Adrenal gland (tissue), 5 donors: ENCODE measurements around the gene IMPDH1.

Source experiments
- POLR2A ChIP-seq, 2 donors: fragments of 450-650 bp; IDR thresholded peaks; one replicate each; pipeline ENCODE4 v1.6.1; 2017; ENCODE audit warnings: antibody characterized with exemption in 2 of 2, mild to moderate bottlenecking in 2 of 2, moderate library complexity in 1 of 2
- TF ChIP-seq, protein P1 (sequence below), 6 experiments: fragments of 450-650 bp in 4 of 6; fragments of 200-600 bp in 2 of 6; sonication (generic) in 1 of 6; IDR thresholded peaks; 1 replicate in 5 of 6; 2 replicates in 1 of 6; pipeline versions ENCODE4 v1.5.1 to v1.8.0; 2016 to 2021; ENCODE audit warnings: antibody characterized with exemption in 6 of 6, mild to moderate bottlenecking in 2 of 6, moderate library complexity in 1 of 6
- donor health status: DM: no; HTN: no; CAD: no.

GRCh38 chr7:128389618-128390329 lies 20.0 kb downstream of the IMPDH1 start:
- TF ChIP-seq, protein P1, sequence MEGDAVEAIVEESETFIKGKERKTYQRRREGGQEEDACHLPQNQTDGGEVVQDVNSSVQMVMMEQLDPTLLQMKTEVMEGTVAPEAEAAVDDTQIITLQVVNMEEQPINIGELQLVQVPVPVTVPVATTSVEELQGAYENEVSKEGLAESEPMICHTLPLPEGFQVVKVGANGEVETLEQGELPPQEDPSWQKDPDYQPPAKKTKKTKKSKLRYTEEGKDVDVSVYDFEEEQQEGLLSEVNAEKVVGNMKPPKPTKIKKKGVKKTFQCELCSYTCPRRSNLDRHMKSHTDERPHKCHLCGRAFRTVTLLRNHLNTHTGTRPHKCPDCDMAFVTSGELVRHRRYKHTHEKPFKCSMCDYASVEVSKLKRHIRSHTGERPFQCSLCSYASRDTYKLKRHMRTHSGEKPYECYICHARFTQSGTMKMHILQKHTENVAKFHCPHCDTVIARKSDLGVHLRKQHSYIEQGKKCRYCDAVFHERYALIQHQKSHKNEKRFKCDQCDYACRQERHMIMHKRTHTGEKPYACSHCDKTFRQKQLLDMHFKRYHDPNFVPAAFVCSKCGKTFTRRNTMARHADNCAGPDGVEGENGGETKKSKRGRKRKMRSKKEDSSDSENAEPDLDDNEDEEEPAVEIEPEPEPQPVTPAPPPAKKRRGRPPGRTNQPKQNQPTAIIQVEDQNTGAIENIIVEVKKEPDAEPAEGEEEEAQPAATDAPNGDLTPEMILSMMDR (IDR thresholded peaks at IDR 0.05): no peak
- TF ChIP-seq POLR2A (IDR thresholded peaks at IDR 0.05): no peak
